OCI-LY3 (cell line): ENCODE results near the gene PAGE4.

ENCODE experiments used
- H2AFZ ChIP-seq: fragments of 200-600, 300-600 bp; shearing (Covaris generic); 2 replicates; pipeline ENCODE4 v1.6.0; 2014; ENCODE audit warnings: antibody characterized with exemption, low read depth, low read length
- H3K27ac ChIP-seq: fragments of 200-600, 300-600 bp; sonication (generic); 2 replicates; pipeline ENCODE4 v1.5.1; 2014; ENCODE audit warnings: mild to moderate bottlenecking, low read length, moderate library complexity, mixed read lengths
- H3K27me3 ChIP-seq: fragments of 200-600, 300-600 bp; sonication (generic); 2 replicates; pipeline ENCODE4 v1.6.1; 2014; ENCODE audit warnings: low read depth, low read length, mixed read lengths
- H3K36me3 ChIP-seq: fragments of 200-600, 300-600 bp; sonication (generic); replicated peaks from 2 replicates; pipeline ENCODE3; 2014; ENCODE audit warnings: low read depth, low read length, mixed read lengths
- H3K4me1 ChIP-seq: fragments of 300-600, 200-600 bp; sonication (generic); 2 replicates; pipeline ENCODE4 v1.6.1; 2014; ENCODE audit warnings: low read length, mixed read lengths
- H3K4me2 ChIP-seq: fragments of 200-600, 300-600 bp; sonication (generic); 2 replicates; pipeline ENCODE4 v1.6.1; 2014; ENCODE audit warnings: low read length, mixed read lengths
- H3K4me3 ChIP-seq: fragments of 300-600, 200-600 bp; sonication (generic); 2 replicates; pipeline ENCODE4 v1.5.1; 2014; ENCODE audit warnings: antibody characterized with exemption, mild to moderate bottlenecking, low read length, moderate library complexity
- H3K79me2 ChIP-seq: fragments of 300-600, 200-600 bp; shearing (Covaris generic); 2 replicates; pipeline ENCODE4 v1.6.1; 2014; ENCODE audit warnings: mild to moderate bottlenecking, low read length, mixed read lengths
- H3K9ac ChIP-seq: fragments of 300-600, 200-600 bp; shearing (Covaris generic); 2 replicates; pipeline ENCODE4 v1.6.0; 2014; ENCODE audit warnings: mild to moderate bottlenecking, low read length, moderate library complexity
- H3K9me3 ChIP-seq: fragments of 200-600, 300-600 bp; shearing (Covaris generic); 2 replicates; pipeline ENCODE4 v1.6.1; 2014; ENCODE audit warnings: low read length, mixed read lengths; ENCODE audit not compliant: insufficient read depth
- H4K20me1 ChIP-seq: fragments of 200-600, 300-600 bp; sonication (generic); 2 replicates; pipeline ENCODE4 v1.6.1; 2016; ENCODE audit warnings: low read length, mixed read lengths; ENCODE audit not compliant: insufficient read depth
- CTCF ChIP-seq: fragments of 200-600, 300-600 bp; sonication (generic); IDR thresholded peaks from 2 replicates; pipeline ENCODE4 v1.5.1; 2014; ENCODE audit warnings: antibody characterized with exemption, low read length, low read depth
- EZH2phosphoT487 ChIP-seq: fragments of 200-600 bp; shearing (Covaris generic); IDR thresholded peaks from 2 replicates; pipeline ENCODE4 v1.6.1; 2018; ENCODE audit warnings: antibody characterized with exemption, mixed run types, low read depth

The PAGE4 gene

GRCh38 chrX:49829016-49829415 is at the start of gene PAGE4:
Gene PAGE4, plus strand, starts transcription at chrX:49829303. Its CDS starts 1,126 bp downstream, at chrX:49830429.
- H3K79me2 ChIP-seq = no peaks in the 10 kb centered on the region
- 0 out of 2 replicates have a peak, but pooled peaks cover 7% of the 10 kb centered on the region for H3K27me3 ChIP-seq
- H3K4me3 ChIP-seq = no peak within 1 kb of the TSS
- no peaks in the 10 kb centered on the region for H4K20me1 ChIP-seq
- H3K27ac ChIP-seq = no peak within 1 kb of the TSS
- no peaks in the 10 kb centered on the region for H3K4me1 ChIP-seq
- H3K9me3 ChIP-seq = no peaks in the 10 kb centered on the region
- H2AFZ ChIP-seq = no peak within 1 kb of the TSS
- H3K4me2 ChIP-seq = no peak within 1 kb of the TSS
- TF ChIP-seq EZH2phosphoT487 = no peak
- TF ChIP-seq CTCF = no peak
- H3K36me3 ChIP-seq = no peaks in the 10 kb centered on the region
- no peak within 1 kb of the TSS for H3K9ac ChIP-seq

GRCh38 chrX:49784747-49785280 is 44.3 kb upstream of the PAGE4 start:
- Histone ChIP-seq H3K9ac (no peak overlapping the region), H3K79me2 (no peaks in the 10 kb centered on the region), H3K36me3 (no peaks in the 10 kb centered on the region), H3K27ac (no peak overlapping the region), H3K4me2 (no peak overlapping the region), H3K9me3 (no peaks in the 10 kb centered on the region), H3K4me3 (no peak overlapping the region), H3K27me3 (no peaks in the 10 kb centered on the region), H2AFZ (no peak overlapping the region), H3K4me1 (no peaks in the 10 kb centered on the region), H4K20me1 (no peaks in the 10 kb centered on the region)
- TF ChIP-seq CTCF = no peak
- TF ChIP-seq EZH2phosphoT487 = no peak

GRCh38 chrX:49792376-49792775 is 36.7 kb upstream of the PAGE4 start:
- H3K9me3 ChIP-seq = no peaks in the 10 kb centered on the region
- no peaks in the 10 kb centered on the region for H4K20me1 ChIP-seq
- no peaks in the 10 kb centered on the region for H3K79me2 ChIP-seq
- no peak overlapping the region for H3K4me2 ChIP-seq
- H3K27me3 ChIP-seq = no peaks in the 10 kb centered on the region
- no peak for TF ChIP-seq CTCF
- TF ChIP-seq EZH2phosphoT487 = no peak
- no peak overlapping the region for H3K27ac ChIP-seq
- no peaks in the 10 kb centered on the region for H3K4me1 ChIP-seq
- no peak overlapping the region for H3K4me3 ChIP-seq
- H3K36me3 ChIP-seq = no peaks in the 10 kb centered on the region
- no peak overlapping the region for H3K9ac ChIP-seq
- H2AFZ ChIP-seq = no peak overlapping the region

- no peak for TF ChIP-seq EZH2phosphoT487
- H3K27me3 ChIP-seq = no peaks in the 10 kb centered on the region
- H3K4me2 ChIP-seq = no peak overlapping the region
- no peaks in the 10 kb centered on the region for H3K36me3 ChIP-seq
- H3K9ac ChIP-seq = no peak overlapping the region
- H4K20me1 ChIP-seq = no peaks in the 10 kb centered on the region
- no peak overlapping the region for H3K27ac ChIP-seq
- H3K4me1 ChIP-seq = 0 out of 2 replicates have a peak, but pooled peaks cover 2% of the 10 kb centered on the region
- no peak overlapping the region for H3K4me3 ChIP-seq
- no peaks in the 10 kb centered on the region for H3K9me3 ChIP-seq
- H3K79me2 ChIP-seq = no peaks in the 10 kb centered on the region
- H2AFZ ChIP-seq = no peak overlapping the region
These were observed 35.4 kb upstream of the PAGE4 start for GRCh38 chrX:49793686-49794085.

- TF ChIP-seq EZH2phosphoT487 (no peak), CTCF (no peak)
- Histone ChIP-seq H3K4me2 (no peak overlapping the region), H3K9ac (no peak overlapping the region), H3K9me3 (no peaks in the 10 kb centered on the region), H3K27ac (no peak overlapping the region), H4K20me1 (no peaks in the 10 kb centered on the region), H3K4me3 (no peak overlapping the region), H3K36me3 (no peaks in the 10 kb centered on the region), H3K79me2 (no peaks in the 10 kb centered on the region), H3K27me3 (no peaks in the 10 kb centered on the region), H3K4me1 (peaks cover 8% of the 10 kb centered on the region; the same call in 1 of the 2 replicates), H2AFZ (no peak overlapping the region)
These were observed 29.3 kb upstream of the PAGE4 start for GRCh38 chrX:49799828-49800227.
